Fibroblast of the aortic adventitia (primary cell): ENCODE measurements around the gene APBA2. TPM values are rescaled to one million over a fixed set of nuclear protein-coding genes. Genes with fewer than 3 reads are reported as not detected.

Source experiments
- DNase-seq: peaks from one replicate; pipeline ENCODE4 v3.0.0-alpha.2; 2010; ENCODE audit warnings: low read depth
- H3K4me3 ChIP-seq: 2 replicates; pipeline ENCODE4 v1.5.1; 2011; ENCODE audit warnings: low read depth, mild to moderate bottlenecking, control low read depth, low read length, moderate library complexity
- total RNA-seq: library from RNA; depleted of rRNA; stranded (reverse); fragments of >200 nt; gene quantifications from 2 replicates; pipeline ENCODE4 v1.2.3, GENCODE V29; 2012; ENCODE audit warnings: low replicate concordance
- TF ChIP-seq, protein P1 (sequence below): IDR thresholded peaks from 2 replicates; pipeline ENCODE4 v1.5.1; 2011; ENCODE audit warnings: mild to moderate bottlenecking, low read length, control low read depth, inconsistent platforms; ENCODE audit not compliant: insufficient read depth

Gene APBA2
- total RNA-seq, 1 donor: 1.8 TPM

DNA sequence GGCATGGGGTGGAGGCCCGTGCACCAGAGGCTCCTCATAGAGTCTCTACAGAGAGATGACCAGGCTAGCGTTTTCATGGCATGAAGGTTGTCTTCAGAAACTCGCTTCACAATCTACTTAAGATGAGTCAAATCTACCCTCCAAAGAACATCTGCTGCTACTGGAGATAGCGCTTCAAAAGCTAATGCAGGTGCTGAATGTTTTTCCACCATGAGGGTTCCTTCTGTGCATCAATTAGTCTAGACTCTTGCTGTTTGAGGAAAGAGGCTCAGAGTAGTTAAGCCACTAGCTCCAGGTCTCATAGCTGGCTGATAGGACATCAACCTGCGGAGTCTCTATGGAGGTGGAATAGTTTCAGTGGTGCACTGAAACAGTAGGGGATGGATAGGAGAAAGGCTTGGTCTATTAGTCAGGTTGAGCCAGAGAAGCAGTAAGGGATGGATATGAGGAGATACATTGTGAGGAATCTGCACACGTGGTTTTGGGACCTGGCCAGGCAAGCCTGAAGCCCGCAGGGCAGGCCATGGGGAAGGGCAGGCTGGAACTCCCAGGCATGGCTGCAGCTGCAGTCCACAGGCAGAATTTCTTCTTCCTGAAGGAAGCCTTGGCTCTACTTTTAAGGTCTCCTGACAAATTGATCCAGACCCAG lies 117.5 kb downstream of the APBA2 start:
- TF ChIP-seq, protein P1, sequence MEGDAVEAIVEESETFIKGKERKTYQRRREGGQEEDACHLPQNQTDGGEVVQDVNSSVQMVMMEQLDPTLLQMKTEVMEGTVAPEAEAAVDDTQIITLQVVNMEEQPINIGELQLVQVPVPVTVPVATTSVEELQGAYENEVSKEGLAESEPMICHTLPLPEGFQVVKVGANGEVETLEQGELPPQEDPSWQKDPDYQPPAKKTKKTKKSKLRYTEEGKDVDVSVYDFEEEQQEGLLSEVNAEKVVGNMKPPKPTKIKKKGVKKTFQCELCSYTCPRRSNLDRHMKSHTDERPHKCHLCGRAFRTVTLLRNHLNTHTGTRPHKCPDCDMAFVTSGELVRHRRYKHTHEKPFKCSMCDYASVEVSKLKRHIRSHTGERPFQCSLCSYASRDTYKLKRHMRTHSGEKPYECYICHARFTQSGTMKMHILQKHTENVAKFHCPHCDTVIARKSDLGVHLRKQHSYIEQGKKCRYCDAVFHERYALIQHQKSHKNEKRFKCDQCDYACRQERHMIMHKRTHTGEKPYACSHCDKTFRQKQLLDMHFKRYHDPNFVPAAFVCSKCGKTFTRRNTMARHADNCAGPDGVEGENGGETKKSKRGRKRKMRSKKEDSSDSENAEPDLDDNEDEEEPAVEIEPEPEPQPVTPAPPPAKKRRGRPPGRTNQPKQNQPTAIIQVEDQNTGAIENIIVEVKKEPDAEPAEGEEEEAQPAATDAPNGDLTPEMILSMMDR: no peak
- DNase-seq: no peak
- no peak overlapping the region for H3K4me3 ChIP-seq

DNA sequence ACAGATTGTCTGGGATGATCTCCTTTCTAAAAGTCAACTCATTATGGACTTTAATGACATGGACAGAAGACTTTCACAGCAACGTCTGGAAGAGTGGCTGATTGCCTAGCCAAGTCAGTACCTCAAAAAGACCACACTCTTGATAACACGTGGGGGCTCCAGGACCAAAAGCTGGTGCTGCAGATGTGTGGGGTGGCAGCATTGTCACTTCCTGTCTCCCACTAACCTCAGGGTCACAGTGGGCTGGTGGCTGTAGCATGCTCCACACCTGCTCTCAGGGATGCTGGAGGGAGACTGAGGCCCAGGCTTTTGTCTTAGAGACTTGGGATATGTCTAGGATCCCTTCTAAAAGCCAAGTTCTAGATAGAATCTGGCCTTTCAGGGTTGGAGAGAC lies 118.1 kb downstream of the APBA2 start:
- no peak overlapping the region for H3K4me3 ChIP-seq
- TF ChIP-seq, protein P1: no peak
- DNase-seq: no peak

DNA sequence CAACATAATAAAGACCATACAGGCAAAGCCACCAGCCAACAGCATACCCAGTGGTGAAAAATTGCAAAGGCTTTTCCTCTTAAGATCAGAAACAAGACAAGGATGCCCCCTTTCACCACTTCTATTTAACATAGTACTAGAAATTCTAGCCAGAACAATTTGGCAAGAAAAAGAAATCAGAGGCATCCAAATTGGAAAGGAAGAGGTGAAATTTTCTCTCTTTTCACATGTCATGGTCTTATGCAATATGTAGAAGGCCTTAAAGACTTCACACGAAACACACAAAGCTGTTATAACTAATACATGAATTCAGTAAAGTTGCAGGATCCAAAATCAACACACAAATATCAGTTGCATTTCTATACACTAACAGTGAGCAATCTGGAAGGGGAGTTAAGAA lies 120.2 kb downstream of the APBA2 start:
- DNase-seq: no peak
- no peak overlapping the region for H3K4me3 ChIP-seq
- TF ChIP-seq, protein P1: no peak

DNA sequence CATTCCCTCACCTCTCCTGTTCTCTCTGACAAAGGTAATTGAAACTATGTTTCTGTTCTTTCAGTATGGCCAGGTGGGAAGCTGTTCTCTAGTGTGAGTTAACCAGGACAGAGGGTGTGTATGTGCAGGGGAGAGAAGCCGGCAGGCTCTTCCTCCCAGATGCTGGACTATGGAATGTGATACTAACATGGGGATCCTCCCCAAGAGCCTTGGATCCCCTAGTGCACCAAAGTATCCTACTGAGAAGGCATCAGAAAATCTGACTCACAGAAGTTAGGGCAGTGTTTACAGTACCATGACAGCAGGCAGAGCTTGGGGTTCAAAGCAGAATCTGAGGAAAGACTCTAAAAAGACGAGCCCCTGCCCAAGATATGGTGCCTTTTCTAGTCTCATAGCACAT lies 123.1 kb downstream of the APBA2 start:
- TF ChIP-seq, protein P1: no peak
- no peak for DNase-seq
- no peak overlapping the region for H3K4me3 ChIP-seq

DNA sequence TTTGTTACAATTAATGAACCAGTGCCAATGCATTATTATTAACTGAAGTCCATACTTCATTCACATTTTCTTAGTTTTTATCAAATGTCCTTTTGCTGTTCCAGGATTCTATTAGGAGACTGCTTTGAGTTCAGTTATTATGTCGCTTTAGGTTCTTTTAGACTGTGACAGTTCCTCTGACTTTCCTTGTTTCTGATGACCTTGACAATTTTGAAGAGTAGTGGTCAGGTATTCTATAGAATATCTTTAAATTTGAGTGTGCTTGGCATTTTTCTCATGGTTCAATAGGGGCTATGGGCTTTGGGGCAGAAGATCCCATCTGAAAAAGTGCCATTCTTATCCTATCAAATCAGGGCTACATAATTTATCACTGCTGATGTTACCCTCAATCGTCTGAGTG lies 126.3 kb downstream of the APBA2 start:
- no peak for DNase-seq
- no peak overlapping the region for H3K4me3 ChIP-seq
- TF ChIP-seq, protein P1: no peak

DNA sequence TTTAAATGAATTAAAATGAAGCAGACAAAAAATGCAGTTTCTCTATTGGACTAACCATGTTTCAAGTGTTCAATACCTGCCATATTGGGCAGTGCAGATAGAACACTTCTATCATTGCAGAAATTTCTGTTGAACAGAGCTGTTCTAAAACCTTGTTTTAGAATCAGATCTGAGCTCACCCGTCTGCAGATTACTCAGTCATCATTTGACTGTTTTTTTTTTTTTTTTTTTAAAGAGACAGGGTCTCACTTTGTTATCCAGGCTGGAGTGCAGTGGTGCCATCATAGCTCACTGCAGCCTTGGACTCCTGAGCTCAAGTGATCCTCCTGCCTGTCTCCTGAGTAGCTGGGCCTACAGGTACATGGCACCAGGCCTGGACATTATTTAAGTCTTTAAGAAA lies 128.7 kb downstream of the APBA2 start:
- DNase-seq: no peak
- TF ChIP-seq, protein P1: no peak
- H3K4me3 ChIP-seq: no peak overlapping the region

DNA sequence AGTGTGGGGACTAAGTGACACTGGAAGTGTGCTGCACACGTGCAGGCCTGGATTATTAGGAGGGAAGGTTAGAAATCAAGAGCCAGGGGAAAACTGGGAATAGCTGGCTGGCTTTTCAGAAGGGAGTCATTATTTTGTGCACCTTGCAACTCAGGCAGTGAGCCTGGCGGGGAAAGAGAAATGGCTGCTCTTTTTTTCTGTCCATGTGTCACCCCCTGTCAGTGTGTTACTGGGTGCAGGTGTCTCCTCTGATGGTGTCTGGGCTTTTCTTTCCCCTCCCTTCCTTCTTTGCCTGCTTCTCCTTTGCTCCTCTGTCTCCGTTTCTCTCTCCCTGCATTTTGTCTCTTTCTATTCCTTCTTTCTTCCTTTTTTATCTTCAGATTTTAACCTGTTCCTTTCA lies 130.7 kb downstream of the APBA2 start:
- TF ChIP-seq, protein P1: no peak
- no peak for DNase-seq
- H3K4me3 ChIP-seq: no peak overlapping the region
